Raji (cell line): ENCODE data around the gene FAM20C.

Experiments
- POLR2A ChIP-seq: IDR thresholded peaks from 2 replicates; pipeline ENCODE4 v1.6.1; 2011; ENCODE audit warnings: low read depth, low read length, control low read depth; ENCODE audit not compliant: insufficient read depth

FAM20C gene

GRCh38 chr7:217781-218180 is 25.4 kb downstream of the FAM20C start:
- no peak for TF ChIP-seq POLR2A

DNA sequence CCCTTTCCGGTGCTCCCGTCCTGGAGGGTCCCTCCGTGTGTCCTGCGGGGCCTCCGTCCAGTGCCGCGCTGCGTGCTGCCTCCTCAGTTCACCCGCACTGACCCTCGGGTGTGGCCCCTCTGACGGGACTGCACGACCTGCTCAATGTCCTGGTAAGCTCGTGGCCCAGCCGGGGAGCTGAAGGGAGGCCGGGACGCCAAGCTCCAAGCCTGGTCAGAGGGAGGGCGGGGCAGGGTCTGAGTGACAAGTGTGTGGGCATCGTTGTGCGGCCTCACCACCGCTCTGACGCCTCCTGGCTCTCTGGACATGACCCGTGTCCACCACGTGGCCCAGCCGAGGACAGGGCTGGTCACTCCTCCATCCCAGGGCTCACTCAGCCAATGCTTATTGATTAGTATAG is 25.9 kb downstream of the FAM20C start:
- TF ChIP-seq POLR2A = no peak

DNA sequence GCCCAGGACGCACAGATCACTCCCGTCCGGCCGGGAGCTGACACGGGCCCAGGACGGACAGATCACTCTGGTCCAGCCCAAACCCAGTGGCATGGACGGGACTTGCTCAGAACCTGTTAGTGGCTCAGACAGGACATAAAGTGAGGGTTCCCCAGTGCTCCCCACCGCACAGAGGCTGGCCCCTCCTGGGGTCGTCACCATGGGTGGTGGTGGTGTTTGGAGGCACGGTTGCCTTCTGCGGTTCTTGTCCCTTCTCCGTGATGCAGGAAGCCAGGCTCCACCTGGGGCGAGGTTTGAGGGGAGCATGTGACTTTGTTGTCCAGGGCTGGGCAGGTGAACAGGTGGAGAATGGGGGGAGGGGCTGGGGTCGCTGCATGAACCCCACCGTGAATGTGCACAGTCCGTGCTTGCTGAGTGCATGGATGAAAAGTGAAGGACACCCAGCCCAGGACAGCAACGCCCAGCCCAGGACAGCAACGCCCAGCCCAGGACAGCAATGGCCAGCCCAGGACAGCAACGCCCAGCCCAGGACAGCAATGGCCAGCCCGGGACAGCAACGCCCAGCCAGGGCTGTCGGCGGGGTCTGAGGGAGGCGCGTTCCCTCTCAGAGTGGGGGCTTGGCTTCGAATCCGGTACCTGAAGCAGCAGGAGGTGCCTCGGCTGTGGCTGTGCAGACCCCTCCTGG is 26.7 kb downstream of the FAM20C start:
- TF ChIP-seq POLR2A = no peak

- TF ChIP-seq POLR2A = no peak
These were observed 27.3 kb downstream of the FAM20C start for GRCh38 chr7:219581-220150.

- TF ChIP-seq POLR2A = no peak
These were observed 27.9 kb downstream of the FAM20C start for GRCh38 chr7:220151-220841.

DNA sequence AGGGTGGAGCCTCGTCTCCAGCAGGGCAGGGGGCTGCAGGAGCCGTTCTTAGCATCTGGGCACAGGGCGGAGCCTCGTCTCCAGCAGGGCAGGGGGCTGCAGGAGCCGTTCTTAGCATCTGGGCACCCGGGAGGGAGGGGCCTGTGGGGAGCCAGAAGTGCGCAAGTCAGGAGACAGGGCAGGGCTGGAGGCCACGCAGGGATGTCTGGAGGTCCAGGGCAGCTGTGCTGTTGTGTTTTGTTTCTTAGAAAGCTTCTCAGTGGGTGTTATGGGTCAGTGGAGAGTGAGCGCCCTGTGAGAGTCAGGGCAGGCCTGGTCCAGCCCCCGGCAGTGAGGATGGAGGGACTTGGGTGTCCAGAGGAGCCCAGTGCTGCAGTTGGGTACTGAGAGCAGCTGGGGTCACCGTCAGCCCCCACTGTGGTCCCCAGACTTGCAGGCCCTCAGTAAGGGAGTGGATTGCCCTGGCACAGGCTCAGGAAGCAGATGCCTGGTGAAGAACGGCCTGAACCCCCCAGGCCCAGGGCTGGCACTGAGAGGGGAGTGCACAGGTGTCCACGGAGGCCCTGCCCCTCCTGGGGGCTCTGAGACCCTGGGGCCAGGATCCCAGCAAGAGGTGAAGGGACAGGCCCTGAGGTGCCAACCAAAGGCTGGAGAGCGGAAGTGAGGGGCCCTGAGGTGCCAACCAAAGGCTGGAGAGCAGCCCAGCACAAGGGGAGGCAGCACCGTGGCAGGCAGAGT is 29.8 kb downstream of the FAM20C start:
- TF ChIP-seq POLR2A = no peak

DNA sequence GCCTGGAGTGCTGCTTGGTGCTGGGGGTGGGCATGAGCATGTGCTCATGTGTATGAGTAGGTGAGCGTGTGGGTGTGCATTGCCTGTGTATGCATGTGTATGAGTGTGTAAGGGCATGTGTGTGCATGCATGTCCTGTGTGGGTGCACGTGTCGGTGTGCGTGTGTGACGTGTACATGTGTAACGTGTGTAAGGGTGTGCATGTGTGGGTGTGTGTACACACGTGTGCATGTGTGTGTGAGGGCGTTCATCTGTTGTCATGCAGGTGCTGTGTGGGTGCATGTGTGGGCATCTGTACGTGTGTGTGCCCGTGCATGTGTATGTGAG is 30.3 kb downstream of the FAM20C start:
- no peak for TF ChIP-seq POLR2A

DNA sequence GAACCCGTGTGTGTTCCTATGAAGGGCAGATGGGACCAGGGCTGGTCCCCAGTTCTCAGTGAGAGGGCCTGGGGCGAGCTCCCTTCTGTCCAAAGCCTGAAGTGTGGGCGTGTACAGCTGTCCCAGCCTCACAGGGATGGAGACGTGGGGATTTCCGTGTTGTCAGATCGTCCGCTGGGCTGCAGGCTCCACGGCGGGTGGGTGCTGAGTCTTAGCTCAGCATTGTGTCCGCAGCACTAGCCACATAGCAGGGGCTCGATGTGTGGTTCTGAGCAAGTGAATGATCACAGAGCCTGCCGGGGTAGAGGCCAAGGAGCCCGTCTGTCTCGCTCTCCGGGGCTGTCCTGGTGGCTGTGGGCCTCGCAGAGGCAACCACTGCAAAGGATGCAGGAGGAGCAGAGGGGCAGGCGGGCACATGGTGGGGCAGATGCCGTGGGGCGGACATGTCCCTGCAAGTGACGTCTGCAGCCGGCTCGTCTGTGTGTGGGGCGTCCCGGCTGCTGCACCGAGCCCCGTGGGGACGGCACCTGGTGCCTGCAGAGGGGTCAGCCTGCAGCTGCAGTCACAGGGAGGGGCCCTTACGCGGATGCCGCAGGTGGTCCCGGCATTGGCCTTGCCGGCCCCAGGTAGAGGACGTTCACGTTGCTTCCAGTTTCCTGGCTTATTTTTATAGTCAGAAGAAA is 30.9 kb downstream of the FAM20C start:
- TF ChIP-seq POLR2A = no peak

DNA sequence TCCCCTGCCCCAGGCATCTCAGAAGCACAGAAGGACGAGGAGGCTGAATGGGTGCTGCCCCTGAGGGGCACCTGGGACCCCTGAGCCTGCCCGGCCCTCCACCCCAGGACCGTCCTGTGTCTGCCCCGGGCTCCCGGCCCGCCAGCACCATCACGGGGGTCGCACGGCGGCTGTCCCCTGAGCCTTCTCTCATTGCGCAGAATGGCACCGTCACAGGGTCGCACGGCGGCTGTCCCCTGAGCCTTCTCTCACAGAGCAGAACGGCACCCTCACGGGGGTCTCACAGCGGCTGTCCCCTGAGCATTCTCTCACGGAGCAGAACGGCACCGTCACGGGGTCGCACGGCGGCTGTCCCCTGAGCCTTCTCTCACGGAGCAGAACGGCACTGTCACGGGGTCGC is 31.5 kb downstream of the FAM20C start:
- TF ChIP-seq POLR2A = no peak

DNA sequence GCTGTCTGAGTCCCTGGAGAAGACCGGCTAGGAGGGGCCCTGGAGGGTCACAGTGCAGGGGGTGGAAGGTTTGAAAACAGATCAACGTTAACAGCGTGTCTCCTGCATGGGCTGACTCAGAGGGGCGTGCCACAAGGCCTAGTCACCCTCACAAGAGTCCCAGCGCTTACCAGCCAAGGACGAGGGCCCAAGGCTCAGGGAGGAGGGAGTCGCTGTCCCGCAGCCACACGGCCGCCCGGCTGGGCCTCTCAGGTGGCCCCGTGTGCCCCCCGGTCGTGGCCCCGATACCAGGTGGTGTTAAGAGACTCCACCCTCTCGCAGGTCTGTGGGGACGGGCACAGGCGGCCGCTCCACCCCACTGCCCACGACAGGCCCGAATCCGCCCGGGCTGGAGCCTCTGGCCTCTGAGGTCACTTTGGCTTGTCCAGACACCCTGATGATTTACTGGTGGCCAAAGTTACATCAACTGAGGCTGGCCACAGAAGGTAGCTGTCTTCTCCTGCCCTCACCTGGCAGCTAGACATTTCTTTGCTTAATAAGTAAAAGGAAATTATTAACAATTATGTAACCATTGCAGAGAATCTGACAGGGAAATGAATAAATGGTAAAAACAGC is 34.0 kb downstream of the FAM20C start:
- TF ChIP-seq POLR2A = no peak

GRCh38 chr7:227926-228325 is 35.6 kb downstream of the FAM20C start:
- no peak for TF ChIP-seq POLR2A

- no peak for TF ChIP-seq POLR2A
These were observed 36.2 kb downstream of the FAM20C start for GRCh38 chr7:228610-229009.

DNA sequence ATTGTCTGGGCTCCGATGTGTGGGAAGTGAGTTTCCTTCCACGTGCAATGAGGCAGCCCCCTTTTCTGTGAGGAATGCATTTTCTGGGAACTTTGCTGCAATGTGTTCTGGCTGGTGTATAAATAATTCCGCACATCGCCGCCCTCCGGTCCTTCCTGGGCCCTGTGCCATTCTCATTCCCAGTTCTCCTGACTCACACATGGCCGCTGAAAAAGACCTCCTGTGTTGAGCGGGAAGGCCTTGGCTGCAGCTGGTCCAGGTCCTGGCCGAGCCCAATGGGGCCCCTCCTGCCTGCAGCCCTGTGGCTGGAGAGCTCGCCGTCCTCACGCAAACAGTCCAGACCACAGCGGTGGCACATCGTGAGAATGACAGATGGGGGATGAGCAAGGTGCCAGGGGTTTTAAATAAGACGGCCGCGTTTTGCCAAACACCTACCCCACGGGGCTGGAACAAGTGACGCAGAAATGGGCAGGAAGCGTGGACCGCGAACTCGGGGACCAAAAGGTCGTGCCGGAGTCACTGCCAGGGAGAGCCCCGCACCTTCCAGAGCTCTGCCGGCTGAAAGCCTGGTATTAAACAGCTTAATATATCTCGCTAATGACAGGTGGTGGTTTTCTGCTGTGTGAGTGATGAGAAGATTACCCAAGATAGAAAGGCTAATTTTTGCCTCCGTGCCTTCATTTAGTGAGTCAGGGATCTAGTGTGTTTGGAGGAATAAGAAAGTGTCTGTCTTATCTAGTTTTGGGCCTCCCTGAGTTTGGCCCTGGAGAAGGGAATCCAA is 37.0 kb downstream of the FAM20C start:
- TF ChIP-seq POLR2A = no peak

DNA sequence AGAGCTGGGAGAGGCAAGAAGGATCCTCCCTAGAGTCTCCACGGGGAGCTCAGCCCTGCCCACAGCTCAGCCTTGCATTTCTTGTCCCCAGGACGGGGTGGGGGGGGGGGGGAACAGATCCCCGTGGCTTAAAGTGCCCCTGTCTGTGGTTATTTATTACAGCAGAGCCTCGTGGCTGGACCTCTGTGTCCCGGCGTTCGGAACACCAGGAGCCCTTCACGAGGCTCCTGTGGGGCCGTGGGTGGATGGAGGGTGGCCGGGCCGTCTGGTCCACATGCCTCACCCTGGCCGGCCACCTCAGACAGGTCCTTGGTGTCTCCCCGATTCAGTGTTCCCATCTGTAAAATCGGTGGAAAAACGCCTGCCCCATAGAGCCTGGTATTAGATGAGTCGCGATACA is 37.9 kb downstream of the FAM20C start:
- no peak for TF ChIP-seq POLR2A
